Right cardiac atrium (tissue), 5 donors: ENCODE results near the gene NCK2. TPM values are rescaled to one million over a fixed set of nuclear protein-coding genes. Genes with fewer than 3 reads are reported as not detected.
"Not testable (repeated sequence)": the region's sequence is repeated elsewhere in the genome, so short reads cannot be mapped to it uniquely, and the experiment has no call there.

ENCODE experiments used
- ATAC-seq, 2 donors: fragments of 200-7000 bp; cut with Tn5 transposase; one replicate each; pipeline versions ENCODE4 v1.8.0 to v1.9.1; 2020; ENCODE audit warnings: moderate library complexity in 2 of 2, mild to moderate bottlenecking in 1 of 2
- DNase-seq, 3 donors: peaks; one replicate each; pipeline ENCODE4 v3.0.0-alpha.2; 2020
- H3K27ac ChIP-seq: one replicate; pipeline ENCODE4 v1.5.1; 2013; ENCODE audit warnings: mild to moderate bottlenecking, low read length, control low read depth, moderate library complexity
- H3K27me3 ChIP-seq: one replicate; pipeline ENCODE4 v1.6.1; 2013; ENCODE audit not compliant: control insufficient read depth, insufficient read depth
- H3K4me1 ChIP-seq: one replicate; pipeline ENCODE4 v1.6.1; 2013; ENCODE audit warnings: low read length; ENCODE audit not compliant: control insufficient read depth, insufficient read depth
- H3K4me3 ChIP-seq: one replicate; pipeline ENCODE4 v1.5.1; 2013; ENCODE audit warnings: low read length, control low read depth
- H3K9me3 ChIP-seq: one replicate; pipeline ENCODE4 v1.6.1; 2013; ENCODE audit warnings: low read length; ENCODE audit not compliant: control insufficient read depth
- WGBS: extraction: QIAGEN DNeasy Blood & Tissue Kit; methylation state at CpG from one replicate; pipeline ENCODE4 v1.1.7; 2013; 5-methylcytosine and 5-hydroxymethylcytosine counted together
- intact Hi-C, 4 donors: fragments of 100-400 bp; cut with DNase I; formaldehyde crosslinking; loops; one replicate each; pipeline versions ENCODE4 v1.11.0 to v1.14.0; 2022 to 2023
- polyA plus RNA-seq: library from polyadenylated mRNA; stranded (reverse); fragments of 200-250 nt; gene quantifications from one replicate; pipeline ENCODE4 v1.2.3, GENCODE V29; 2013
- total RNA-seq, 4 donors: library from RNA; stranded (reverse); fragmentation: NEBNext Ultra II Directional; extraction: Animal tissue kit (Norgen Biotek cat#: 25700); gene quantifications; one replicate each; pipeline ENCODE4 v1.2.1, GENCODE V29; 2021
- donor health status: healthy with polysubstance abuse.
- donor health status: DM: no; HTN: yes; CAD: no.
- donor health status: DM: no; HTN: no; CAD: no.
- donor health status: DM: no; HTN: yes; CAD: no; lungs with severe emphysema.
- donor health status: DM: yes; HTN: yes; CAD: no.

NCK2 gene
- total and polyA plus RNA-seq, 5 donors: 29.9 to 39.5 (median 31.1) TPM

GRCh38 chr2:105756435-105756834 is 11.7 kb downstream of the NCK2 start:
- DNase-seq: no peak
- peaks cover 15% of the 10 kb centered on the region for H3K4me1 ChIP-seq
- no peaks in the 10 kb centered on the region for H3K9me3 ChIP-seq
- no peak for ATAC-seq
- no peak overlapping the region for H3K4me3 ChIP-seq
- no peak overlapping the region for H3K27ac ChIP-seq
- 87% methylated on average over 4 of the region's 4 CpGs for WGBS
- H3K27me3 ChIP-seq: no peaks in the 10 kb centered on the region
- intact Hi-C loops: no loop called here

- intact Hi-C loops, H3K27me3 ChIP-seq, ATAC-seq, DNase-seq, H3K27ac ChIP-seq, H3K4me3 ChIP-seq, H3K9me3 ChIP-seq: not testable (repeated sequence)
- WGBS: 93% methylated on average over 10 of the region's 10 CpGs
- H3K4me1 ChIP-seq: peaks cover 15% of the 10 kb centered on the region
These were observed 12.2 kb downstream of the NCK2 start for GRCh38 chr2:105756865-105757264.

DNA sequence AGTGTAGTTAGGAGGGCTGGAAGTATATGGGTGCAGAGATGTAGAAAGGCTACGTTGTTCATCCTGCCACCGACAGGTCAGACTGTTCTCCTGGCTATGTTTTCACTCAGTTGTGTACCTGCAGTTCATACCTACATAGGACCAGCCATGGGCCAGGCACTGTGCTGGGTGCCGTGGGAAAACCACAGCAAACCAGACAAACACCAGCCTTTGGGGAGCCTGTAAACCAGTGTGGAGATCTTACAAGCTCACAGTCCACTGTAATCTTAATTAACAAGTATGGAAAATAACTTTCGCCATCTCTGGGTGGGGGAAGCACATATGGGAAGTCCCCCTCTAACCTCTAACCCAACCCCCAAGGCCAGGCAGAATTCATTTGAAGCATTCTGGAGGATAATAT is 12.7 kb downstream of the NCK2 start:
- DNase-seq (no peak), ATAC-seq (no peak)
- Histone ChIP-seq H3K9me3 (no peaks in the 10 kb centered on the region), H3K4me1 (peaks cover 15% of the 10 kb centered on the region), H3K4me3 (no peak overlapping the region), H3K27ac (no peak overlapping the region), H3K27me3 (no peaks in the 10 kb centered on the region)
- WGBS: 87% methylated on average over 4 of the region's 4 CpGs
- intact Hi-C loops: no loop called here

GRCh38 chr2:105760191-105760590 is 15.5 kb downstream of the NCK2 start:
- peaks cover 4% of the 10 kb centered on the region for H3K4me1 ChIP-seq
- no peaks in the 10 kb centered on the region for H3K27me3 ChIP-seq
- ATAC-seq (no peak), DNase-seq (no peak)
- no peak overlapping the region for H3K27ac ChIP-seq
- no peak overlapping the region for H3K4me3 ChIP-seq
- WGBS: 77% methylated on average over 8 of the region's 8 CpGs
- intact Hi-C loops: no loop called here
- no peaks in the 10 kb centered on the region for H3K9me3 ChIP-seq

- 93% methylated on average over 12 of the region's 12 CpGs for WGBS
- peak; percentile 37 to 43 for ATAC-seq
- intact Hi-C loops: no loop called here
- no peaks in the 10 kb centered on the region for H3K27me3 ChIP-seq
- no peaks in the 10 kb centered on the region for H3K9me3 ChIP-seq
- no peak overlapping the region for H3K27ac ChIP-seq
- H3K4me3 ChIP-seq: no peak overlapping the region
- H3K4me1 ChIP-seq: peaks cover 2% of the 10 kb centered on the region
- DNase-seq: no peak
These were observed 16.1 kb downstream of the NCK2 start for GRCh38 chr2:105760639-105761337.

GRCh38 chr2:105761931-105762515 is 17.3 kb downstream of the NCK2 start:
- no peaks in the 10 kb centered on the region for H3K27me3 ChIP-seq
- H3K4me1 ChIP-seq: no peaks in the 10 kb centered on the region
- H3K4me3 ChIP-seq: no peak overlapping the region
- intact Hi-C loops: no loop called here
- ATAC-seq: no peak
- 70% methylated on average over 11 of the region's 11 CpGs for WGBS
- DNase-seq: no peak
- H3K27ac ChIP-seq: no peak overlapping the region
- H3K9me3 ChIP-seq: no peaks in the 10 kb centered on the region

DNA sequence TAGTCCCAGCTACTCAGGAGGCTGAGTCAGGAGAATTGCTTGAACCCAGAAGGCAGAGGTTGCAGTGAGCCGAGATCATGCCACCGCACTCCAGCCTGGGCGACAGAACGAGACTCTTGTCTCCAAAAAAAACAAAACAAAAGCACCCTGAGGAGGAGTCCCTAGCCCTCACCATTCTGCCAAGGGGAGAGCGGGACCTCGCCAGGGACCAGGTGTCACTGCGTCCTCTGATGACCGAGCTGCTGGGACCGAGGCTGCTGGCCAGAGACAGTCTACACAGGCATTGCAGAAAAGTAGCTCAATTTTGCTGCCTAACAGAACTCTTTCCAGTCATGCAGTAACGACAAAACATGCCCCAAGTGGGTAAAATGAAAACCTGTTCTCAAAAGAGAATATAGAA is 18.4 kb downstream of the NCK2 start:
- DNase-seq (no peak), ATAC-seq (peak; percentile 41 to 42)
- Histone ChIP-seq H3K4me1 (no peaks in the 10 kb centered on the region), H3K27me3 (no peaks in the 10 kb centered on the region), H3K4me3 (no peak overlapping the region), H3K9me3 (no peaks in the 10 kb centered on the region), H3K27ac (no peak overlapping the region)
- intact Hi-C loops: no loop called here
- WGBS: 78% methylated on average over 10 of the region's 10 CpGs

GRCh38 chr2:105764059-105764458 is 19.3 kb downstream of the NCK2 start:
- H3K27ac ChIP-seq: no peak overlapping the region
- ATAC-seq (no peak), DNase-seq (no peak)
- H3K9me3 ChIP-seq: no peaks in the 10 kb centered on the region
- H3K4me3 ChIP-seq: no peak overlapping the region
- intact Hi-C loops: no loop called here
- H3K4me1 ChIP-seq: no peaks in the 10 kb centered on the region
- 73% methylated on average over 9 of the region's 9 CpGs for WGBS
- H3K27me3 ChIP-seq: no peaks in the 10 kb centered on the region

DNA sequence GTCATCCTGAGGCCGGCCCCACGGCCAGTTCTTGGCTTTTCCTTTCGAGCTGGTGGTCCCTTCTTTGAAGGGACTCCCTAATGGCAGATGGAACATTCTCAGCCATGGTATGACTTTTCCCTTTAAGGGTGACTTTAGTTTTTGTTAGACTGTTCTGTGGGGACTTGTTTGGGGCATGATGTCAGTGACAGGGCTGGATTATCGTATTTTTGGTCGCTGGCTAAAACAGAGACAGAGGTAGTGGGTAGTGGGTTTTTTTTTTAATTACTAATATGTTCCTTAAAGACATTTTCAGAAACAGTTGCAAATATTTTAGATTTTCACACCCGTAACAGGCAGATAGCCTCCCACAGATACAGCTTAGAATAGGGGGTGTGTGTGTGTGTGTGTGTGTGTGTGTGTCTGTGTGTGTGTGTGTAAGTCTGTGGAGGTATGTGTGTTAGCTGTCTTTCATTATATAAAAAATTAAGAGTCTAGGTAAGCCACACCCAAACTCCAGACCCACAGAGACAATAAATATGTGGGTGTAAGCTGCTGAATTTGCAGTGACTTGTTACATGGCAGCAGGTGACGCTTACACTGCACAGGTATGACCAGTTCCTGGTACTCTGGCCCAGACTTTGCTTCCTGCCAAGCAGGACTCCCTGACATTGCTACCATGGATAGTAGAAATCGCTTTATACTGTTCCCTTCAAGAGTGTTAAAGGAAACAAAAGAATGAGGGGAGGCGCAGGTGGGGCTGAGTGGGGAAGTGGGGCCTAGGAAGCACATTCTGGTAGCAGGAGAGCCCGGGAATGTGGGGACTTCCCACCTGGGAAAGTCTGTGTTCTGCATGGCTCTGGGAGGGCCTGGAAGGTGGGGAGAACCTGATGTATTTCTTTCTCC is 20.9 kb downstream of the NCK2 start:
- WGBS: 92% methylated on average over 10 of the region's 10 CpGs
- H3K4me1 ChIP-seq: no peaks in the 10 kb centered on the region
- ATAC-seq (no peak), DNase-seq (no peak)
- no peak overlapping the region for H3K27ac ChIP-seq
- intact Hi-C loops: no loop called here
- H3K4me3 ChIP-seq: no peak overlapping the region
- no peaks in the 10 kb centered on the region for H3K9me3 ChIP-seq
- H3K27me3 ChIP-seq: no peaks in the 10 kb centered on the region

DNA sequence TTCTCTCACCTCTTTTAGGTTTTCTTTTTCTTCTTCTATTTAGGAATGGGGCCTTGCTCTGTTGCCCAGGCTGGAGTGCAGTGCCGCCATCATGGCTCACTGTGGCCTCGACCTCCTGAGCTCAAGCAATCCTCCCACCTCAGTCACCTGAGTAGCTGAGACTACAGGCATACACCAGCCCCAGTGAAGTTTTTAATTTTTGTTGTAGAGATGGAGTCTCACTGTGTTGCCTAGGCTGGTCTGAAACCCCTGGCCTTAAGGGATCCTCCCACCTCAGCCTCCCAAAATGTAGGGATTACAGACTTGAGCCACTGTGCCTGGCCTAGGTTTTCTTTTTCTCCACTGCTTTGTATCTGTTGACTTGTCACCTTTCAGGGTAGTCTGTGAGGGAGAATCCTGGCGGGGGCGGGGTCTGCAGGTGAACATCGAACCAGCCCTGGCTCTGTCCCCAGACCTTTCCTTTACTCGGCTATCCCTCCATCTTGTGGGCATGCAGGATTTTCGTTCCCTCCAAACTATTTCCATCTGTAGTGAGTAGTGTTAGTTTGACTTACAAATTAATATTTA is 21.7 kb downstream of the NCK2 start:
- Histone ChIP-seq H3K27ac (no peak overlapping the region), H3K9me3 (no peaks in the 10 kb centered on the region), H3K27me3 (no peaks in the 10 kb centered on the region), H3K4me3 (no peak overlapping the region), H3K4me1 (no peaks in the 10 kb centered on the region)
- intact Hi-C loops: no loop called here
- no peak for ATAC-seq
- 95% methylated on average over 7 of the region's 7 CpGs for WGBS
- DNase-seq: no peak

- H3K4me3 ChIP-seq: no peak overlapping the region
- H3K27ac ChIP-seq: no peak overlapping the region
- ATAC-seq: no peak
- 97% methylated on average over 6 of the region's 6 CpGs for WGBS
- H3K4me1 ChIP-seq: peaks cover 8% of the 10 kb centered on the region
- DNase-seq: no peak
- no peaks in the 10 kb centered on the region for H3K9me3 ChIP-seq
- intact Hi-C loops: no loop called here
- H3K27me3 ChIP-seq: no peaks in the 10 kb centered on the region
These were observed 23.5 kb downstream of the NCK2 start for GRCh38 chr2:105768176-105768575.
